OCI-LY7 (cell line): ENCODE results near the gene TRNAU1AP.

Source experiments
- CTCF ChIP-seq: fragments of 200-600 bp; sonication (generic); conservative IDR thresholded peaks from 2 replicates; pipeline ENCODE4 v1.5.1; 2014; ENCODE audit warnings: mild to moderate bottlenecking, antibody characterized with exemption, low read length, moderate library complexity, mixed read lengths
- EZH2phosphoT487 ChIP-seq: fragments of 200-600 bp; sonication (generic); IDR thresholded peaks from 2 replicates; pipeline ENCODE4 v1.6.1; 2018; ENCODE audit warnings: low read depth, borderline replicate concordance, mild to moderate bottlenecking, mixed run types, antibody characterized with exemption, low read length, moderate library complexity, mixed read lengths

GRCh38 chr1:28535180-28535579 is 17.7 kb upstream of the TRNAU1AP start:
- TF ChIP-seq CTCF (no peak), EZH2phosphoT487 (no peak)
